Stimulated activated CD8-positive, alpha-beta memory T cell treated with anti-CD3 and anti-CD28 coated beads, Interleukin-12 subunit alpha, Interleukin-12 subunit beta, amount 100 ng/mL, for 4 hours (primary cell): ENCODE measurements around the gene KLHL17.
"Not testable (repeated sequence)": the region's sequence is repeated elsewhere in the genome, so short reads cannot be mapped to it uniquely, and the experiment has no call there.

Experiments
- DNase-seq: peaks from one replicate; pipeline ENCODE4 v3.0.0-alpha.2; 2020; ENCODE audit warnings: low read depth

KLHL17 gene

GRCh38 chr1:970242-970972, 10.0 kb downstream of the KLHL17 start:
- DNase-seq, result no peak

GRCh38 chr1:970973-971730, 10.8 kb downstream of the KLHL17 start:
- DNase-seq, result no peak

GRCh38 chr1:971751-972506, 11.5 kb downstream of the KLHL17 start:
- DNase-seq, result no peak

GRCh38 chr1:972726-973458, 12.5 kb downstream of the KLHL17 start:
- no peak for DNase-seq

GRCh38 chr1:973459-974292, 13.3 kb downstream of the KLHL17 start:
- DNase-seq, result no peak

DNA sequence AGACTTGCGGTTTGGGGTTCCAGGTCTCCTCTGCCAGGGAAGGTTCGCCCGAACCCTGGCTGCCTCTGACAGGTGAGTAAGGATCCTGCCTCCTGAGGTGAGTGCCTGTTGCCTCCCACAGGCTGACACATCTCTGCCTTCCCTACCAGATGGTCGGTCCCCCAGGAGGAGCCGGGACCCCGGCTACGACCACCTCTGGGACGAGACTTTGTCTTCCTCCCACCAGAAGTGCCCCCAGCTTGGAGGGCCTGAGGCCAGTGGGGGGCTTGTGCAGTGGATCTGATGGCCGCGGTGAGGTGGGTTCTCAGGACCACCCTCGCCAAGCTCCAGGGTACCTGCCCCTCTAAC, 13.9 kb downstream of the KLHL17 start:
- no peak for DNase-seq

DNA sequence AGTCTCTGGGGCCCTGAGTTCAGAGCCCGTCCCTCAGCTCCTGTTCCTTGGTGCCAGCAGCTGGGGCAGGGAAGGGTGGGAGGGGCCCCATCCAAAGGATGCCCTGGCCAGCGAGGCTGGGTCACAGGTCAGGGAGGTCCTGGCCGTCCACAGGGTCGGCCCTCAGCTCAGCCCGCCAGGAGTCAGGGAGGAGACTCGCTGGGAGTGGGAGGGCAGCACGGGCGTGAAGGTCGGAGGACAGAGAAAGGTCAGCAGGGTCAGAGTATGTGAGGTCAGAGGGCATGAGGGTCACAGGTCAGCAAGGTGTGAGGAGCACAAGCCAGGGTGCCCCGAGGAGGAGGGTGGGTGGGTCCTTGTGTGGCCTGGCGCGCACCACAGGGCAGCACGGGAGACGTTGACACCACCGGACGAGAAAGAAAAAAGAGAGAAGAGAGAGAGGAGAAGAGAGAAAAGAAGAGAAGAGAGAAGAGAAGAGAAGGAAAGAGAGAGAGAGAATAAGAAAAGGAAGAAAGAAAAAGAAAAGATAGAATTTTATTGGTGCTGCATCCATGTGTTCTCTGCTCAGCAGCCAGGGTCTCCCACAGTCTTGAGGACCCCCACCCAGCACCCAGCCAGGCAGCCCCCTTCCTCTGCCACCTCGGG, 14.4 kb downstream of the KLHL17 start:
- DNase-seq, result no peak

- no peak for DNase-seq
Observed at GRCh38 chr1:975365-975764, 15.0 kb downstream of the KLHL17 start.

- DNase-seq, result peak; percentile 44
Observed at GRCh38 chr1:975896-976683, 15.7 kb downstream of the KLHL17 start.

DNA sequence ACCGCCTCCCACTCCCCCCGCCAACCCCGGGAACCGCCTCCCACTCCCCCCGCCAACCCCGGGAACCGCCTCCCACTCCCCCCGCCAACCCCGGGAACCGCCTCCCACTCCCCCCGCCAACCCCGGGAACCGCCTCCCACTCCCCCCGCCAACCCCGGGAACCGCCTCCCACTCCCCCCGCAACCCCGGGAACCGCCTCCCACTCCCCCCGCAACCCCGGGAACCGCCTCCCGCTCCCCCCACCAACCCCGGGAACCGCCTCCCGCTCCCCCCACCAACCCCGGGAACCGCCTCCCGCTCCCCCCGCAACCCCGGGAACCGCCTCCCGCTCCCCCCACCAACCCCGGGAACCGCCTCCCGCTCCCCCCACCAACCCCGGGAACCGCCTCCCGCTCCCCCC, 16.4 kb downstream of the KLHL17 start:
- not testable (repeated sequence) for DNase-seq

DNA sequence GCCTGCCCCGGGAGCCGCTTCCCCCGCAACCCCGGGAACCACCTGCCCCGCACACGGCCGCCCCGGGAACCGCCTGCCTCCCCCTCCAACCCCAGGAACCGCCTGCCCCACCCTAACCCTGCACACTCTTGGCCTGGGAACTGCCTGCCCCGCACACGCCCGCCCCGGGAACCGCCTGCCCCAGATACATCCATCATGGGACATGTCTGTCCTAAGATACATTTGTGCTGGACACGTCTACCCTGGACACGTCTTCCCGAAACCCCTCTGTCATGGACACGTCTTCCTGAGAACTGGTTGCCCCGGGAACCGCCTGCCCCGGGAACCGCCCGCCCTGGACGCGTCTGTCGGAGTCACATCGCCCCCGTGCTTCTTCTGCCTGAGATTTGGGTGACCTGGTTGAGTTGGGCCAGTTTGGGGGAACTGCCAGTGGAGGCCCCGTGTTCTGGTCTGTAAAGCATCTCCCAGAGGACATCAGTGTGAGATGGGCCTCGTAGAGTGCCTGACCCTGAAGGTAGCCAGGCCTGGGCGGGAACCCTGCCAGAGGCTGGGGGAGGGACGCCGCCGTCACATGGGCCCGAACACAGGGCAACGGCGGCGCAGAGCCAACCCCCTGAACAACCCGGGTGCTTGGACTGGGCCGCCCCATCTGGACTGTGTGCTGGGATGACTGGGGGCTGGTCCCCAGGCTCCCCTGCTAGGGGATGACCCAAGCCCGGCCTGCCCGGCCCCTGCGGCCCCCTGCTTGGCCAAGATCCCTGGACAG, 17.9 kb downstream of the KLHL17 start:
- no peak for DNase-seq

- no peak for DNase-seq
Observed at GRCh38 chr1:978835-979743, 18.7 kb downstream of the KLHL17 start.

DNA sequence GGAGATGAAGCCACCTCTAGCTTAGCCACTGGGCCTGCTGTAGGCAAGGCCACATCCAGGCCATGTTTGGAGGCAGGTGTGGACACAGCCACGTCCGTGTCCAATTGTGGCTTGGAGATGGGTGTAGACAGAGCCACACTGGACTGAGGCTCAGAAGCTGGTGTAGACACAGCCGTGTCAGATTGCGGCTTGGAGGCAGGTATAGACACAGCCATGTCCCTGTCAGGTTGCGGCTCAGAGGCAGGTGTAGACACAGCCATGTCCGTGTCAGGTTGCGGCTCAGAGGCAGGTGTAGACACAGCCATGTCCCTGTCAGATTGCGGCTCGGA, 19.3 kb downstream of the KLHL17 start:
- DNase-seq, result no peak

GRCh38 chr1:980137-980571, 19.8 kb downstream of the KLHL17 start:
- no peak for DNase-seq

DNA sequence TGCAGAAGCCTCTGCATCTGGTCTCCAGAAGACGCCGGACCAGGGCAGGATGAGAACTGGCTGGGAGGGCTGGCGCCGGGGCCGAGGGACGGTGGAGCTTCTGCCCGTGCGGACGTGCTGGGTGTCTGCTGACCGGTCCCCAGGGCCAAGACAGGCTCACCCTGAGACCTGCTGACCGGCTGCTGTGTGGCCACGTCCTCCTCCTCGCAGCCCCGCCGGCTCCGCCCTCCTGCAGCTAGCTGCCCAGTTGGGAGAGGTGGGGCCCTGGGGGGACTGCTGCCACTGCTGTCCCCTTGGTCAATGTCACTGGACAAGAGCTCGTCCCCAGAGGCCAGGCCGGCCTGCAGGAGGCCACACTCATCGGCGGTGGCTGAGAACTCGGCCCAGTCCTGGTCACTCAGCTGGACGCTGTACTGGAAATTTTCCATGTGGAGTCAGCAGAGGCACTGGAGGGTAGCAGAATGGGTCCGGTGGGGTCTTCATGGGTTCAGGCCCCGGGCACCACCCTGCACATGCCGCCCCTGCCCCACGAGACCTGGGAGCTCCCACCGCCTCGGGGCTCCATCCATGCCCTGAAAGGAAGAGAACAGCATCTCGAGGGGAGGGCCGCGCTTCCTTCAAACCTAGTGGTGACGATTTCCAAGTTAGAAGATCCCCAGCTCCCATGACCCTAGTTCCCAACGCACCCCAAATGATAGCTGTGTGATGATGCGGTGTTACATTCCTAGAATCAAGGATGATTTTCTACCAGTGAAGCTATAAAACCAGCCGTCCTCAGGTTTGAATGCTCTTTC, 20.4 kb downstream of the KLHL17 start:
- no peak for DNase-seq

GRCh38 chr1:981491-981954, 21.1 kb downstream of the KLHL17 start:
- DNase-seq, result no peak

- no peak for DNase-seq
Observed at GRCh38 chr1:981955-982558, 21.7 kb downstream of the KLHL17 start, which contains the start of gene PERM1. PERM1 (minus strand) TSS chr1:982093; CDS start chr1:981029, 1,064 bp downstream.
